ENCODE measurements around the gene STAT3. TPM values are rescaled to one million over a fixed set of nuclear protein-coding genes. Genes with fewer than 3 reads are reported as not detected.
"Not testable (repeated sequence)": the region's sequence is repeated elsewhere in the genome, so short reads cannot be mapped to it uniquely, and the experiment has no call there.

STAT3 gene
- total RNA-seq, 1 experiment from 2014 or later = 61.0 TPM

DNA sequence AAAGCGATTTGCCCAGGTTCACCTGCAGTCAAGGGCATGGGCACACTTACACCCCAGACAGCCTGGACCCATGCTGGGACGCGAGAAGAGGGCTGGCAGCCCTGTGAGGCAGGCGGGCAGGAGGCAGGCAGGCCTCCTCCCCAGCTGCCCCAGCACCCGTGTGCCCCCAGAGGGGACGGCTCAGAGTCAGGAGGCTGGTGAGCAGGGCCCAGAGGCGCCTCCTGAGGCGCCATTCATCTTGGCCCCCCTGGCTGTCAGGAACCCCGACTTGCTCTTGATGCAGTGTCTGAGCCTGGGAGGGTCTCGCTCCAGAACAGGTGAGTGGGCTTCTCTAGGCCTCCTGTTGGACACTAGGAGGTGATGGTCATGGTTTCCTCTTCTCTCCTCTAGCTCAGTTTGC is 88.9 kb downstream of the STAT3 start:
- H3K27me3 ChIP-seq (ENCODE audit: insufficient read depth, low read length); H4K20me1 ChIP-seq (ENCODE audit: insufficient read depth); RAD21 ChIA-PET (ENCODE audit: low non-redundant PET in 1 of 2, low total read pairs in 2 of 2, uncharacterized antibody in 2 of 2, unreplicated experiment in 2 of 2); H3K79me2 ChIP-seq (ENCODE audit: insufficient read depth, low read length); H3K4me1 ChIP-seq (ENCODE audit: control insufficient read depth in 1 of 2, insufficient read depth in 2 of 2, low read length in 2 of 2); H3K4me3 ChIP-seq (replicated peaks in 1 of 2; ENCODE audit: low read depth in 1 of 2, low read length in 2 of 2); intact Hi-C loops (cut with micrococcal nuclease); H3K27ac ChIP-seq (ENCODE audit: low read depth, low read length); H3K9me2 ChIP-seq (ENCODE audit: insufficient read depth); DNase-seq (ENCODE audit: low read depth, low spot score); ATAC-seq; BruUV-seq (replicated peaks); H3K4me2 ChIP-seq (ENCODE audit: low read length); H3K36me3 ChIP-seq (ENCODE audit: control insufficient read depth in 1 of 2, insufficient read depth in 2 of 2, low read length in 2 of 2); H3K9ac ChIP-seq (ENCODE audit: low read length); CTCF ChIA-PET; H2AFZ ChIP-seq (ENCODE audit: low read depth, low read length, poor library complexity, severe bottlenecking); POLR2A ChIA-PET; H3K9me3 ChIP-seq (ENCODE audit: control insufficient read depth in 1 of 2, insufficient read depth in 1 of 2, low read depth in 1 of 2, low read length in 2 of 2): not testable (repeated sequence)

DNA sequence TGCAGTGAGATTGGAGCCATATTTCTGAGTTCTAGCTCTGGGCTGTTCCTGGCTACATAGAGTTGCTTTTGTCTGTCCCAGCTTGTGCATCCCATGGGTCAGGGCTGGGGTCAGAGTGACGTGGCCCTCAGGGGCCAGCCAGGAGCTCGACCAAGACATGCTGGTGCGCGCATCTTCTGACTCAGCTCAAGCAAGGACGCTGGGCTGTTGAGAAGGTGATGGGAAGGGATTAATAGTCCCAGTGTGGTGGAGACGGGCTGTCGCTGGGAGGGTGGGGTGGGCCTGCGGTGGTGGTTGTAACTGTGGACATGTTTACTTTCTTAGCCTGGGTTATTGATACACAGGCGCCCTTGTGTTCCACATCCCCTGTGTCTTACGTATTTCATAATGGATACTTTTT is 90.5 kb downstream of the STAT3 start:
- CTCF ChIA-PET; H3K36me3 ChIP-seq (ENCODE audit: control insufficient read depth in 1 of 2, insufficient read depth in 2 of 2, low read length in 2 of 2): not testable (repeated sequence)

DNA sequence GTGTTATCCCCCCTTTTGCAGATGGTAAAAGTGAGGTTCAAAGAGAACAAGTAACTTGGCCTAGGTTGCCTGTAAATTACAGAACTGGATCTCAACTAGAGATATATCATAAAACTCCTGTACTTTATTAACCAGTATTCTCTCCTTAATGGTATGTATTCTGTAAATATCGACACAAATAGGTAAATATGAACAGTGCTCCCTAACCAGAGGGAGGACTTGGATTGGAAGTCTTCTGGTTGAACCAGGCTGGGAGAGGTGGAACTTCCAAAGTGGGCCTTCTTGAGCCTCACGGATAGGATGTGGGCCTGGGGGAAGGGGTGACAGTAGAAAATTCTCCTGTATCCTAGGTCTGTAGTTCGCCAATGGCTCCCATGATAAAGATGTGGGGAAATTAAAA is 92.2 kb downstream of the STAT3 start:
- DNase-seq (ENCODE audit: low read depth, low spot score) (no peak), ATAC-seq (no peak)
- Histone ChIP-seq H3K27ac (ENCODE audit: low read depth, low read length) (no peak overlapping the region), H2AFZ (ENCODE audit: low read depth, low read length, poor library complexity, severe bottlenecking) (no peak overlapping the region), H3K9ac (ENCODE audit: low read length) (no peak overlapping the region), H3K27me3 (ENCODE audit: insufficient read depth, low read length) (no peaks in the 10 kb centered on the region), H3K9me2 (ENCODE audit: insufficient read depth) (no peaks in the 10 kb centered on the region), H3K36me3 (ENCODE audit: control insufficient read depth in 1 of 2, insufficient read depth in 2 of 2, low read length in 2 of 2) (no peaks in the 10 kb centered on the region), H3K4me2 (ENCODE audit: low read length) (no peak overlapping the region), H3K4me3 (replicated peaks in 1 of 2; ENCODE audit: low read depth in 1 of 2, low read length in 2 of 2) (no peak overlapping the region), H3K9me3 (ENCODE audit: control insufficient read depth in 1 of 2, insufficient read depth in 1 of 2, low read depth in 1 of 2, low read length in 2 of 2) (no peaks in the 10 kb centered on the region), H3K4me1 (ENCODE audit: control insufficient read depth in 1 of 2, insufficient read depth in 2 of 2, low read length in 2 of 2) (no peaks in the 10 kb centered on the region), H4K20me1 (ENCODE audit: insufficient read depth) (no peaks in the 10 kb centered on the region), H3K79me2 (ENCODE audit: insufficient read depth, low read length) (no peaks in the 10 kb centered on the region)
- RAD21 ChIA-PET (ENCODE audit: low non-redundant PET in 1 of 2, low total read pairs in 2 of 2, uncharacterized antibody in 2 of 2, unreplicated experiment in 2 of 2) = no interaction called here
- POLR2A ChIA-PET = no interaction called here
- CTCF ChIA-PET = interaction anchor here (1.0 kb wide), 1 partner anchor 74 kb away, joined by 3 read pairs; no protein-coding TSS in a partner anchor
- no TSS peak for BruUV-seq (replicated peaks)
- TF ChIP-seq CEBPB (IDR thresholded peaks at IDR 0.05; ENCODE audit: low read depth) (no peak), ZNF274 (IDR thresholded peaks at IDR 0.05; ENCODE audit: low read depth, low read length) (no peak), SRF (IDR thresholded peaks at IDR 0.05; ENCODE audit: low read depth) (no peak), EZH2phosphoT487 (IDR thresholded peaks at IDR 0.05; ENCODE audit: borderline replicate concordance) (no peak), JUND (IDR thresholded peaks at IDR 0.05) (no peak), POLR2A (IDR thresholded peaks at IDR 0.05; ENCODE audit: borderline replicate concordance, extremely low read depth, insufficient read depth, insufficient read length) (no peak)
- TF ChIP-seq, protein P1, sequence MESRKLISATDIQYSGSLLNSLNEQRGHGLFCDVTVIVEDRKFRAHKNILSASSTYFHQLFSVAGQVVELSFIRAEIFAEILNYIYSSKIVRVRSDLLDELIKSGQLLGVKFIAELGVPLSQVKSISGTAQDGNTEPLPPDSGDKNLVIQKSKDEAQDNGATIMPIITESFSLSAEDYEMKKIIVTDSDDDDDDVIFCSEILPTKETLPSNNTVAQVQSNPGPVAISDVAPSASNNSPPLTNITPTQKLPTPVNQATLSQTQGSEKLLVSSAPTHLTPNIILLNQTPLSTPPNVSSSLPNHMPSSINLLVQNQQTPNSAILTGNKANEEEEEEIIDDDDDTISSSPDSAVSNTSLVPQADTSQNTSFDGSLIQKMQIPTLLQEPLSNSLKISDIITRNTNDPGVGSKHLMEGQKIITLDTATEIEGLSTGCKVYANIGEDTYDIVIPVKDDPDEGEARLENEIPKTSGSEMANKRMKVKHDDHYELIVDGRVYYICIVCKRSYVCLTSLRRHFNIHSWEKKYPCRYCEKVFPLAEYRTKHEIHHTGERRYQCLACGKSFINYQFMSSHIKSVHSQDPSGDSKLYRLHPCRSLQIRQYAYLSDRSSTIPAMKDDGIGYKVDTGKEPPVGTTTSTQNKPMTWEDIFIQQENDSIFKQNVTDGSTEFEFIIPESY (IDR thresholded peaks at IDR 0.05; ENCODE audit: extremely low read depth, insufficient replicate concordance, low read length) = no peak
- intact Hi-C loops (cut with micrococcal nuclease) = no loop called here

More for the DNA sequence above, 90.5 kb downstream of the STAT3 start:
- H3K4me2 ChIP-seq (ENCODE audit: low read length); H3K4me3 ChIP-seq (replicated peaks in 1 of 2; ENCODE audit: low read depth in 1 of 2, low read length in 2 of 2); H4K20me1 ChIP-seq (ENCODE audit: insufficient read depth); ATAC-seq; H3K9me3 ChIP-seq (ENCODE audit: control insufficient read depth in 1 of 2, insufficient read depth in 1 of 2, low read depth in 1 of 2, low read length in 2 of 2); H3K27ac ChIP-seq (ENCODE audit: low read depth, low read length); H3K4me1 ChIP-seq (ENCODE audit: control insufficient read depth in 1 of 2, insufficient read depth in 2 of 2, low read length in 2 of 2); RAD21 ChIA-PET (ENCODE audit: low non-redundant PET in 1 of 2, low total read pairs in 2 of 2, uncharacterized antibody in 2 of 2, unreplicated experiment in 2 of 2); H3K79me2 ChIP-seq (ENCODE audit: insufficient read depth, low read length); BruUV-seq (replicated peaks); intact Hi-C loops (cut with micrococcal nuclease); H3K9ac ChIP-seq (ENCODE audit: low read length); H3K9me2 ChIP-seq (ENCODE audit: insufficient read depth); H2AFZ ChIP-seq (ENCODE audit: low read depth, low read length, poor library complexity, severe bottlenecking); H3K27me3 ChIP-seq (ENCODE audit: insufficient read depth, low read length); DNase-seq (ENCODE audit: low read depth, low spot score); POLR2A ChIA-PET: not testable (repeated sequence)
